Sigmoid colon (tissue), 4 donors: ENCODE results near the gene FAM24A.

Source experiments
- POLR2AphosphoS5 ChIP-seq, 4 donors: sonication (generic); formaldehyde crosslinking; IDR thresholded peaks; one replicate each; pipeline ENCODE4 v1.6.1; 2017; ENCODE audit warnings: antibody characterized with exemption in 4 of 4
- TF ChIP-seq, protein P1 (sequence below), 4 experiments: fragments of 450-650 bp in 3 of 4; fragments of 200-600 bp in 1 of 4; IDR thresholded peaks; one replicate each; pipeline ENCODE4 v1.5.1; 2016 to 2019; ENCODE audit warnings: antibody characterized with exemption in 4 of 4, mild to moderate bottlenecking in 3 of 4, moderate library complexity in 2 of 4

DNA sequence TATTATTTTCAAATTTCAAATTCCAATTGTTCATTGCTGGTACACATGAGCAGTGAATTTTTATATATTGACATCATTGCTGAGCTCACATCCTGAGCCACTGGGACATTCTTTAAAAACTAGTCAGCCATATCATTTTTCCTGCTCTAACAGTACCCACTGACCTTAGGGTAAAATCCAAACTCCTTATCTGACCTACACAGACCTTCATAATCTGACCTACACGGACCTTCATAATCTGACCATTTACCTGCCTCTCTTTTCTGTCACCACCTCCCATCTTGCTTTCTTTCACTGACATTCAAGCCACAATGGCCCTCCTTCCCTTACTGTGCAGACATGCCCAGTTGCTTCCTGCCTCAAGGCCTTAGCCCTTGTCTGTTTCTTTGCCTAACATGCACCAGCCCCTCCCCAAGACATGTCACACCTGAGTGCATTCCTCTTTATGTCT is 48.7 kb upstream of the FAM24A start:
- TF ChIP-seq POLR2AphosphoS5 (IDR thresholded peaks at IDR 0.05) = no peak
- TF ChIP-seq, protein P1, sequence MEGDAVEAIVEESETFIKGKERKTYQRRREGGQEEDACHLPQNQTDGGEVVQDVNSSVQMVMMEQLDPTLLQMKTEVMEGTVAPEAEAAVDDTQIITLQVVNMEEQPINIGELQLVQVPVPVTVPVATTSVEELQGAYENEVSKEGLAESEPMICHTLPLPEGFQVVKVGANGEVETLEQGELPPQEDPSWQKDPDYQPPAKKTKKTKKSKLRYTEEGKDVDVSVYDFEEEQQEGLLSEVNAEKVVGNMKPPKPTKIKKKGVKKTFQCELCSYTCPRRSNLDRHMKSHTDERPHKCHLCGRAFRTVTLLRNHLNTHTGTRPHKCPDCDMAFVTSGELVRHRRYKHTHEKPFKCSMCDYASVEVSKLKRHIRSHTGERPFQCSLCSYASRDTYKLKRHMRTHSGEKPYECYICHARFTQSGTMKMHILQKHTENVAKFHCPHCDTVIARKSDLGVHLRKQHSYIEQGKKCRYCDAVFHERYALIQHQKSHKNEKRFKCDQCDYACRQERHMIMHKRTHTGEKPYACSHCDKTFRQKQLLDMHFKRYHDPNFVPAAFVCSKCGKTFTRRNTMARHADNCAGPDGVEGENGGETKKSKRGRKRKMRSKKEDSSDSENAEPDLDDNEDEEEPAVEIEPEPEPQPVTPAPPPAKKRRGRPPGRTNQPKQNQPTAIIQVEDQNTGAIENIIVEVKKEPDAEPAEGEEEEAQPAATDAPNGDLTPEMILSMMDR (IDR thresholded peaks at IDR 0.05) = no peak
